SK-N-SH (cell line): Measurements from ENCODE around the gene ALPL. TPM values are rescaled to one million over a fixed set of nuclear protein-coding genes. Genes with fewer than 3 reads are reported as not detected.

Experiments used
- CTCF ChIA-PET: fragments of 300-600, 350-600 bp; formaldehyde crosslinking; extraction: SDS; loops from one replicate; lab custom pipeline; 2021; lab: Yijun Ruan, JAX
- POLR2A ChIA-PET: fragments of 350-600 bp; sonication (Branson Sonifier 250); formaldehyde crosslinking; extraction: SDS; loops from one replicate; lab custom pipeline; 2020; ENCODE audit warnings: antibody characterized with exemption, inconsistent platforms; lab: Yijun Ruan, JAX
- DNase-seq: peaks from one replicate; pipeline ENCODE4 v3.0.0; 2012
- H2AFZ ChIP-seq: fragments of 200-600 bp; sonication (generic); 2 replicates; pipeline ENCODE4 v1.8.1; 2016; ENCODE audit warnings: antibody characterized with exemption, mild to moderate bottlenecking, low read depth
- H3F3A ChIP-seq: fragments of 200-600 bp; sonication (generic); replicated peaks from 2 replicates; pipeline ENCODE3; 2016; ENCODE audit warnings: antibody characterized with exemption, mild to moderate bottlenecking; ENCODE audit not compliant: insufficient read depth
- H3K27ac ChIP-seq, 2 experiments: fragments of 200-500 bp in 1 of 2; fragments of 200-600 bp in 1 of 2; sonication (Bioruptor generic) in 1 of 2; sonication (generic), shearing (Covaris generic) in 1 of 2; 2 replicates each; pipeline versions ENCODE4 v1.5.1 to v1.6.1; 2014 to 2016; ENCODE audit warnings: low read depth in 2 of 2, inconsistent platforms in 1 of 2, low read length in 1 of 2, mild to moderate bottlenecking in 1 of 2, mixed read lengths in 1 of 2
- H3K27me3 ChIP-seq: fragments of 200-600 bp; sonication (generic), shearing (Covaris generic); 2 replicates; pipeline ENCODE4 v1.6.1; 2016; ENCODE audit warnings: mixed run types; ENCODE audit not compliant: insufficient read depth
- H3K36me3 ChIP-seq, 2 experiments: fragments of 200-500 bp in 1 of 2; fragments of 200-600 bp in 1 of 2; sonication (Bioruptor generic) in 1 of 2; sonication (generic) in 1 of 2; replicated peaks in 1 of 2; 2 replicates each; pipeline versions ENCODE3 to v1.5.1; 2014 to 2016; ENCODE audit warnings: low read length in 1 of 2, mild to moderate bottlenecking in 1 of 2; ENCODE audit not compliant: insufficient read depth in 2 of 2, control insufficient read depth in 1 of 2
- H3K4me1 ChIP-seq, 2 experiments: fragments of 200-500 bp in 1 of 2; fragments of 200-600 bp in 1 of 2; sonication (Bioruptor generic) in 1 of 2; sonication (generic), shearing (Covaris generic) in 1 of 2; 2 replicates each; pipeline versions ENCODE4 v1.5.1 to v1.6.1; 2014 to 2016; ENCODE audit warnings: low read depth in 1 of 2, low read length in 1 of 2, mixed run types in 1 of 2; ENCODE audit not compliant: insufficient read depth in 2 of 2, control insufficient read depth in 1 of 2
- H3K4me2 ChIP-seq: fragments of 200-600 bp; sonication (generic), shearing (Covaris generic); 2 replicates; pipeline ENCODE4 v1.6.1; 2017; ENCODE audit warnings: mixed run types
- H3K4me3 ChIP-seq, 2 experiments: fragments of 200-500 bp in 1 of 2; fragments of 200-600 bp in 1 of 2; sonication (Bioruptor generic) in 1 of 2; sonication (generic), shearing (Covaris generic) in 1 of 2; 2 replicates each; pipeline versions ENCODE4 v1.5.1 to v1.8.1; 2014 to 2016; ENCODE audit warnings: low read depth in 2 of 2, inconsistent platforms in 1 of 2, low read length in 1 of 2, mild to moderate bottlenecking in 1 of 2, mixed read lengths in 1 of 2, moderate library complexity in 1 of 2
- H3K79me2 ChIP-seq: fragments of 200-600 bp; sonication (generic); 2 replicates; pipeline ENCODE4 v1.8.1; 2017; ENCODE audit warnings: mild to moderate bottlenecking; ENCODE audit not compliant: insufficient read depth
- H3K9ac ChIP-seq: fragments of 200-600 bp; sonication (generic); 2 replicates; pipeline ENCODE4 v1.6.1; 2017; ENCODE audit warnings: mixed run types
- H3K9me2 ChIP-seq: fragments of 200-600 bp; sonication (generic); 2 replicates; pipeline ENCODE4 v1.6.1; 2017; ENCODE audit warnings: mixed run types
- H3K9me3 ChIP-seq: fragments of 200-600 bp; sonication (generic); 2 replicates; pipeline ENCODE4 v1.6.1; 2017; ENCODE audit warnings: mixed run types, mild to moderate bottlenecking, moderate library complexity
- H4K20me1 ChIP-seq: fragments of 200-600 bp; sonication (generic); 2 replicates; pipeline ENCODE4 v1.6.1; 2017; ENCODE audit warnings: mild to moderate bottlenecking, mixed run types; ENCODE audit not compliant: insufficient read depth
- CHD2 ChIP-seq: fragments of 150-350 bp; IDR thresholded peaks from 2 replicates; pipeline ENCODE4 v1.6.1; 2018; ENCODE audit warnings: low read length; ENCODE audit not compliant: partially characterized antibody
- EP300 ChIP-seq, 2 experiments: IDR thresholded peaks; 2 replicates each; pipeline versions ENCODE4 v1.4.0 to v1.6.1; 2012; ENCODE audit warnings: borderline replicate concordance in 1 of 2, low read depth in 1 of 2, low read length in 1 of 2
- FOSL2 ChIP-seq: IDR thresholded peaks from 2 replicates; pipeline ENCODE4 v1.4.0; 2012; ENCODE audit warnings: low read depth, mild to moderate bottlenecking, moderate library complexity, borderline replicate concordance
- FOXJ3 ChIP-seq: sonication (generic); formaldehyde crosslinking; IDR thresholded peaks from 2 replicates; pipeline ENCODE4 v1.5.1; 2020; ENCODE audit warnings: mild to moderate bottlenecking, missing genetic modification reagents
- FOXM1 ChIP-seq: IDR thresholded peaks from 2 replicates; pipeline ENCODE4 v1.4.0; 2012; ENCODE audit warnings: low read depth, mild to moderate bottlenecking
- GABPA ChIP-seq: IDR thresholded peaks from 2 replicates; pipeline ENCODE4 v1.4.0; 2012; ENCODE audit warnings: low read depth, mild to moderate bottlenecking
- MEF2A ChIP-seq: IDR thresholded peaks from 2 replicates; pipeline ENCODE4 v1.4.0; 2012; ENCODE audit warnings: low read depth, borderline replicate concordance
- NFIC ChIP-seq: IDR thresholded peaks from 2 replicates; pipeline ENCODE4 v1.4.0; 2012; ENCODE audit warnings: borderline replicate concordance
- NRF1 ChIP-seq: IDR thresholded peaks from 2 replicates; pipeline ENCODE4 v1.6.1; 2012; ENCODE audit warnings: low read depth, mild to moderate bottlenecking, low read length
- POLR2AphosphoS5 ChIP-seq: IDR thresholded peaks from 2 replicates; pipeline ENCODE4 v1.6.1; 2012; ENCODE audit warnings: low read depth, low read length
- RCOR1 ChIP-seq: fragments of 150-350 bp; IDR thresholded peaks from 2 replicates; pipeline ENCODE4 v1.6.1; 2017; ENCODE audit warnings: antibody characterized with exemption, low read length
- SIN3A ChIP-seq: IDR thresholded peaks from 2 replicates; pipeline ENCODE4 v1.6.1; 2012; ENCODE audit warnings: low read depth, mild to moderate bottlenecking, low read length, moderate library complexity, borderline replicate concordance
- TAF1 ChIP-seq: IDR thresholded peaks from 2 replicates; pipeline ENCODE4 v1.6.1; 2012; ENCODE audit warnings: low read depth, mild to moderate bottlenecking, low read length, moderate library complexity, borderline replicate concordance
- TCF12 ChIP-seq: IDR thresholded peaks from 2 replicates; pipeline ENCODE4 v1.4.0; 2012
- TEAD4 ChIP-seq: IDR thresholded peaks from 2 replicates; pipeline ENCODE4 v1.4.0; 2012; ENCODE audit warnings: mild to moderate bottlenecking, borderline replicate concordance; ENCODE audit not compliant: insufficient read depth
- YY1 ChIP-seq: IDR thresholded peaks from 2 replicates; pipeline ENCODE4 v1.4.0; 2012; ENCODE audit warnings: low read depth, mild to moderate bottlenecking
- WGBS: methylation state at CpG from one replicate; pipeline ENCODE4 v1.1.6; 2017; ENCODE audit warnings: low lambda C conversion rate; 5-methylcytosine and 5-hydroxymethylcytosine counted together
- polyA plus RNA-seq, 3 experiments: library from polyadenylated mRNA; depleted of rRNA; stranded (reverse); fragments of >200 nt; gene quantifications; 2 replicates each; pipeline ENCODE4 v1.2.3, GENCODE V29; 2012
- TF ChIP-seq, protein P1 (sequence below): IDR thresholded peaks from 2 replicates; pipeline ENCODE4; 2012
- TF ChIP-seq, protein P2 (sequence below): IDR thresholded peaks from 2 replicates; pipeline ENCODE4 v1.4.0; 2012; ENCODE audit warnings: low read depth
- TF ChIP-seq, protein P3 (sequence below): fragments of 200-600 bp; sonication (generic); IDR thresholded peaks from 2 replicates; pipeline ENCODE4 v1.6.1; 2017; ENCODE audit warnings: antibody characterized with exemption, mild to moderate bottlenecking, moderate library complexity

ALPL gene
- polyA plus RNA-seq, 1 of the 3 experiments (the other 2 are of a cell fraction): 0.69 TPM

DNA sequence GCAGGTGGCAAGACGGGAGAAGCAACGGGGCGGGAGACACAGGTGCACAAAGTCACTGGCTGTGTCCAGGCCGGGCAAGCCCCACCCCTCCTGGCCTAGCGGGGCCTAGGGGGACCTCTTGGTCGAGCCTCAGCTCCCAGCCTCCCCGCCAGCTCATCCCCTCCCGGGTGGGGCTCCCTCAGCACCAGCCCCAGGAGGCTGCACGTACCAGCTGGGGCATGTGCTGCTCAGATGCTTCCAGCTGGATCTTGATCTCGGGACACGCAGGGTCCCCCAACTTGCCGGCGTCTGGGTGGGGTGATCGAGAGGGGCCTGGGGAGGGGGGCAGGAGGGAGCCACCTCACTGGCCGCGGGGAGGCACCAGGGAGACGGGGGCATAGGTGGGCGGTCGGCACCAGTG, 88.5 kb downstream of the ALPL start:
- Histone ChIP-seq H4K20me1 (no peaks in the 10 kb centered on the region), H3K36me3 (no peaks in the 10 kb centered on the region), H3K79me2 (no peaks in the 10 kb centered on the region), H3K9me2 (no peaks in the 10 kb centered on the region), H3K27me3 (no peaks in the 10 kb centered on the region), H3K4me1 (peaks cover 0 to 4% of the 10 kb centered on the region in 2 experiments; a peak in 1 of 4 replicates), H3K9me3 (no peaks in the 10 kb centered on the region), H3K4me3 (no peak overlapping the region), H3K4me2 (no peak overlapping the region), H3F3A (no peaks in the 10 kb centered on the region), H3K9ac (no peak overlapping the region), H3K27ac (no peak overlapping the region), H2AFZ (no peak overlapping the region)
- no CpG with 5 or more reads among the region's 19 CpGs for WGBS
- no peak for DNase-seq
- ChIA-PET POLR2A (no interaction called here), CTCF (interaction anchor here (7.0 kb wide), 1 partner anchor 225 kb away, joined by 52 read pairs; no protein-coding TSS in a partner anchor)
- TF ChIP-seq, protein P1, sequence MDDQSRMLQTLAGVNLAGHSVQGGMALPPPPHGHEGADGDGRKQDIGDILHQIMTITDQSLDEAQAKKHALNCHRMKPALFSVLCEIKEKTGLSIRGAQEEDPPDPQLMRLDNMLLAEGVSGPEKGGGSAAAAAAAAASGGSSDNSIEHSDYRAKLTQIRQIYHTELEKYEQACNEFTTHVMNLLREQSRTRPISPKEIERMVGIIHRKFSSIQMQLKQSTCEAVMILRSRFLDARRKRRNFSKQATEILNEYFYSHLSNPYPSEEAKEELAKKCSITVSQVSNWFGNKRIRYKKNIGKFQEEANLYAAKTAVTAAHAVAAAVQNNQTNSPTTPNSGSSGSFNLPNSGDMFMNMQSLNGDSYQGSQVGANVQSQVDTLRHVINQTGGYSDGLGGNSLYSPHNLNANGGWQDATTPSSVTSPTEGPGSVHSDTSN: no peak
- TF ChIP-seq RCOR1 (no peak), FOXJ3 (no peak), SIN3A (no peak), GABPA (no peak), MEF2A (no peak), TCF12 (no peak), CHD2 (no peak), YY1 (no peak), NRF1 (no peak), FOSL2 (no peak), EP300 (IDR thresholded peaks at IDR 0.05; ENCODE audit: borderline replicate concordance in 1 of 2, low read depth in 1 of 2, low read length in 1 of 2) (no peak), FOXM1 (no peak), POLR2AphosphoS5 (no peak), TEAD4 (no peak), NFIC (no peak), TAF1 (no peak)
- TF ChIP-seq, protein P2, sequence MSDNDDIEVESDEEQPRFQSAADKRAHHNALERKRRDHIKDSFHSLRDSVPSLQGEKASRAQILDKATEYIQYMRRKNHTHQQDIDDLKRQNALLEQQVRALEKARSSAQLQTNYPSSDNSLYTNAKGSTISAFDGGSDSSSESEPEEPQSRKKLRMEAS: no peak
- TF ChIP-seq, protein P3, sequence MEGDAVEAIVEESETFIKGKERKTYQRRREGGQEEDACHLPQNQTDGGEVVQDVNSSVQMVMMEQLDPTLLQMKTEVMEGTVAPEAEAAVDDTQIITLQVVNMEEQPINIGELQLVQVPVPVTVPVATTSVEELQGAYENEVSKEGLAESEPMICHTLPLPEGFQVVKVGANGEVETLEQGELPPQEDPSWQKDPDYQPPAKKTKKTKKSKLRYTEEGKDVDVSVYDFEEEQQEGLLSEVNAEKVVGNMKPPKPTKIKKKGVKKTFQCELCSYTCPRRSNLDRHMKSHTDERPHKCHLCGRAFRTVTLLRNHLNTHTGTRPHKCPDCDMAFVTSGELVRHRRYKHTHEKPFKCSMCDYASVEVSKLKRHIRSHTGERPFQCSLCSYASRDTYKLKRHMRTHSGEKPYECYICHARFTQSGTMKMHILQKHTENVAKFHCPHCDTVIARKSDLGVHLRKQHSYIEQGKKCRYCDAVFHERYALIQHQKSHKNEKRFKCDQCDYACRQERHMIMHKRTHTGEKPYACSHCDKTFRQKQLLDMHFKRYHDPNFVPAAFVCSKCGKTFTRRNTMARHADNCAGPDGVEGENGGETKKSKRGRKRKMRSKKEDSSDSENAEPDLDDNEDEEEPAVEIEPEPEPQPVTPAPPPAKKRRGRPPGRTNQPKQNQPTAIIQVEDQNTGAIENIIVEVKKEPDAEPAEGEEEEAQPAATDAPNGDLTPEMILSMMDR: no peak
